LoVo (cell line): ENCODE results near the gene CACUL1.
"Not testable (repeated sequence)": the region's sequence is repeated elsewhere in the genome, so short reads cannot be mapped to it uniquely, and the experiment has no call there.

ENCODE experiments used
- DNase-seq: peaks from one replicate; pipeline ENCODE4 v3.0.0-alpha.2; 2016; ENCODE audit warnings: low spot score

CACUL1 gene

DNA sequence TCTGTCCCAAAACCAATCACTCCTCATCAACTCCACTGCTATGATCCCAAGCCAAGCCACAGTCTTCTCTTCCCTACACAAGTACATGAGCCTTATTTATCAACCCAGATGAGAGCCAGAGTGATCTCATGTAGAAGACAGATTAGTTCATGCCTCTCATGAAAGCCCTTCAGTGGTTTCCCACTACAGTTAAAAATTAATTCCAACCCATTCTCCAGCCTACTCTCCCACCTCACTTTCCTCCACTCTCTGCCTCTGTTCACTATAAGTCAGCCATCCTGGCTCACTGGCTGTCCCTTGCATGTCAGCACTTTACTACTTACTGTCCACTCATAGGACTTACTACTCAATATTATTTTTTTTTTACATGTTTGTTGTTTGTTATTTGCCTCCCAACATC lies 67.3 kb downstream of the CACUL1 start:
- no peak for DNase-seq

DNA sequence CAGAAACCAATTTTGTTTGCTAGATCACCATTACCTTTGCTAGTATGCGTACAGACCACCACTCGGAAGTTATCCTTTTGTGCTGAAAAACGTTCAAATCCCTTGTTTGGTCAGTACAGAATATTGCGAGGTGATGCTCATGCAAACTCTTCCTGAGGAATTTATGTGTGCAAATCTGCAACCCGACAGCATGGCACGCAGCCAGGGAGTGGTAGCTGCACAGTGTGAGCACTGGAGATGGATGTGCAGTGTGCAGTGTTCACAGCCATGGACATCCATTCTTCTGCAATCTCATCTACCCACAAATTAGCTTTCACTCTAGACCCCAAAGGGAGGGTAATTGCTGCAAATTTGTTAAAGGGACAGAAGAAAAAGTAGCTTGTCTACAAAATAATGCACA lies 72.2 kb downstream of the CACUL1 start:
- DNase-seq, result no peak

DNA sequence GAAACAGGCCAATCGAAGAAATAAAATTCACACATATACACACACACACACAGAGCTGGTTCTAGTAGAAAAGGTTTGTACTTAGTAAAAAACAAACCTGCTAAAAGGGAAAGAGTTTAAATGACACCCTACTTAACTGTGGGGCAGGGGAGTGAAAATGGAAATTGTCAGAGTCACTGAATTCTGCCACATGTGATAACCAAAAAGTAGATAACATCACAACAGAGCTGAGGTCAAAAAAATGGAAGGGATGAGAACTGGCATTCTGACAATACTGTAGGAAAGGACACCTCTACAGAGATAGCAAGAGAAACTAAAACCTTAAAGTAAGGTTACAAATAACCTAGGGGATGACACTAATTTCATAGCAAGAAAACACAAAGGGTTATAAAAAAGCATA lies 74.6 kb downstream of the CACUL1 start:
- no peak for DNase-seq

DNA sequence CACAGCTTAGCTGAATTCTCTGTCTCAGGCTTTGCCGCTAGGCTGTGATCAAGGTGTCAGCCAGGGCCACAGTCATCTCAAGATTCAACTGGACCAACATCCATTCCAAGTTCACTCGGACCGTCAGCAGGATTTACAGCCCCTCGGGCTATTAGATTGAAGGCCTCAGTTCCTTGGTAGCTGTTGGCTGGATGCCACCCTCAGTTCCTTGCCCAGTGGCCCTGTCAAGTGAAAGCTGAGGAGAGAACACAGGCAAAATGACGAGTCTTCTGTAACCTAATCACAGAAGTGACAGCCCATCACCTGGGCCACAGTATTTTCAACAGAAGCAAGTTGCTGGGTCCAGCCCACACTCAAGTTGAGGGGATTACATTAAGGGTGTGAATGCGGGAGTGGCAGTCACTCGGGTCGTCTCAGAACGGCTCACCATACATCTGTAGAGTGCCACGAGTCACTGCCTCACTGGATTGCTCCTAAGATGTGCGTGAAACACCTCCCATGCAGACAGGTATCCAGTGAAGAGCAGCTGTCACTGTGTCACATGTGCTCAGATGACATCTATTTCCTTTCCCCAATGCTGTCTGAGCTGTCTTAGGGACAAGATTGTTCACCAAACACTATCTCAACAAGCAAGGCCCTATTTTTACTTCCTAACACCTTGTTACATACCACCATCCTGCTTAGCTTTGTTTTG lies 80.4 kb downstream of the CACUL1 start:
- DNase-seq, result no peak

DNA sequence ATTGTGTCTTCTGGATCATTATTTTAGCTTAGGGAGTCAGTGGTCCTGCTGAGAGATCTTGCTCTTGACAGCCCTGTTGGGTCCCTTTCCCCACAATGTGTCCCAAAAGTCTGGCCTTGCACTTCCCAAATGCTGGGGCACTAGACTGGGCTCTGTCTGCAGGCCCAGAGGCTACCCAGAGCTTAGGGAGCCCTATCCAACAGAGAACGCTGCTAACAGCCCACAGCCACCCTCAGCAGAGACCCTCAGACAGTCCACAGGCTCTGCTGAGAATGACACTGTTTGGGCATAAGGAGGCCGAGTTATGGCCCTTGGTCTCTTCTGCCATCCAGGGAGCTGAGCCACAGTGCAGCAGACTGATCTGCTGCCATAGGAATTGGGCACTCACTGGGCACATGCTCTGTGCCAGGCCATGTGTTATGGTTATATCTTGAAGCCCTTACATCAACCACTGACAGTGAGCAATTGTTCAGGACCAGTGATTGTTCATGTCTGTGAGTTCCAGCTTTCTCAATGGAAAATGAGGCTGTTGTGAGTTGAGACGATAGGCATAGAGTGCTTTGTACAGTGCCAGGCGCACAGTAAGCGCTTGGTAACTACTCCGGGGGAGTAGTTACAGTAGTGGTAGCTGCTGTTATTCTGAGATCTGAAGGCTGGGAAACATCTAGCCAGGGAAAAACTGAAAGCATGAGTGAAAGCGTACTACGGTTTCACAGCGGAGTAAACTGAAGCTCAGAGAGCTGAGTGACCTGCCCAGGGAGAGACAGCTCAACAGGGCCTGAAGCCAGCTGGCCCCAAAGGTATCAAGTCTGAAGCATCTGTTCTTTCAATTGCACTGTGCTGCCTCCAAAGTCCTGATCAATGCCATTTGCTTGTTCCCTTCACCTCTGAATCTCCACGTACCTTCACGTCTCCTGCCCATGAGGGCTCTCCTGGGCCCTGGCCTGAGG lies 81.7 kb downstream of the CACUL1 start:
- DNase-seq, result no peak

DNA sequence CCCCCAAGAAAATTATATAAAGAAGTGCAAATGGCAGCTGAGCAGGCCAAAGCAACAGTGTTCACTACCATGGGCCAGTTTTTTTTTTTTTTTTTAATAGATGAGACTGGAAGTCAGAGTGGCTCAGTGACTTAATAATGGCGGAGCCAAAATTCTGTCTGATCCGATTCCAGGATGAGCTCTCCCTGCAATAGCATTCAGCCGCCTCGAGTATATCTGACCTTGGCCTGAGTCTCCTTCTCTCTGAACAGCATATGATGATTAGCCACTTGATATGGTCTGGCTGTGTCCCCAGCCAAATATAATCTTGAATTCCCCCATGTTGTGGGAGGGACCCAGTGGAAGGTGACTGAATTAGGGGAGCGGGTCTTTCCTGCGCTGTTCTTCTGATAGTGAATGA lies 82.6 kb downstream of the CACUL1 start:
- no peak for DNase-seq

DNA sequence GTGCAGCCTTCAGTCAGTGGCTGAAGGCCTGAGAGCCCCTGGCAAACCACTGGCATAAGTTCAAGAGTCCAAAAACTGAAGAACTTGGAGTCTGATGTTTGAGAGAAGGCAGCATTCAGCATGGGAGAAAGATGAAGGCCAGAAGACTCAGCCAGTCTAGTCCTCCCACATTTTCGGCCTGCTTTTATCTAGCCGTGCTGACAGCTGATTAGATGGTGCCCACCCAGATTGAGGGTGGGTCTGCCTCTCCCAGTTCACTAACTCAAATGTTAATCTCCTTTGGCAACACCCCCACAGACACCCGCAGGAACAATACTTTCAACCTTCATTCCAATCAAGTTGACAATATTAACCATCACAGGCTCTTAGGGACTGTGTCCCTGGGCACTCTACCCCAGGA lies 83.5 kb downstream of the CACUL1 start:
- not testable (repeated sequence) for DNase-seq

DNA sequence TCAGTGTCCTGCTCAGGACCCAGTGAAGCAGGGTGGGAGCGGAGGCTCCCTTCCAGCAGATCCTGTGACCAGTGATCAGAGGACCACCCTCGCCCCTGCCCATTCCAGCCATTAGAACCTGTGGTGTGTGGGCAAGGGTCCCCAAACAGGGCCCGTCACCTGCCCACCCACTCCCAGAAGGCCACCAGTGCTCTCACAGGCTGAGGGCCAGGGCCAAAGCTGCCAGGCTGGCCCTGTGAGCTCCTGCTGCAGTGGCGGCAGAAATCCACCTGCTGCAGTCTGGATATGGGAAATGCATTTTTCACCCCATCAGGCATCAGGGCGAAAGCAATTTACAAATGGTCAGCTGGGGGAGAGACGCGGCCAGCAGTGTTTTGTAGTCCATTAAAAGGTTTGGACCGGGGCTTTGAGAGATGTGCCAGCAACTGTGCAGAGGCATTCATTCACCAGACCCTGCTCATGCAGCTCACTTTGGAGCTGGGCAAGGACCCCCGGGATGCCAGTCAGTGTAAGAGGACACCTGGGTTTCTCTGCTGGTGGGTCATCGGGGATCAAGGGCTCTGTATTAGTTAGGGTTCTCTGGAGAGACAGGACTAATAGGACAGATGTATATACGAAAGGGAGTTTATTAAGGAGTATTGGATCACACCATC lies 84.2 kb downstream of the CACUL1 start:
- DNase-seq, result no peak

DNA sequence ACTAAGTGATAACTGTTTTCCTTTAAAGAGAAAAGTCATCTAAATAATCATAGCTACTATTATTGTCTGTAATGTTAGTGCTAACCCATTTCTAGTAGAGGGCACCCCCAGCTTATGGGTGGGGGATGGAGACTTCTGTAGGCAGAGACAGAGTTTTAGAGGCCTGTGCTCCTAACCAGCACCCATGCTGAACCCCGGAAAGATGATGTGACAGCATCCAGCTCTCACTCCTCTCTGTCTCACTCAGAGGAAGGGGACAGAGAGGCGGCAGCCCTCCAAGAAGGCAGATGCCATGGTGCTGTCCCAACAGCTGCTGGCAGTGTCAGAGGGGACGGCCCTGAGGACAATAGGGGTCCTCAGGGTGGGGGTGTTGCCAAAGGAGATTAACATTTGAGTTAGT lies 84.9 kb downstream of the CACUL1 start:
- DNase-seq, result no peak

DNA sequence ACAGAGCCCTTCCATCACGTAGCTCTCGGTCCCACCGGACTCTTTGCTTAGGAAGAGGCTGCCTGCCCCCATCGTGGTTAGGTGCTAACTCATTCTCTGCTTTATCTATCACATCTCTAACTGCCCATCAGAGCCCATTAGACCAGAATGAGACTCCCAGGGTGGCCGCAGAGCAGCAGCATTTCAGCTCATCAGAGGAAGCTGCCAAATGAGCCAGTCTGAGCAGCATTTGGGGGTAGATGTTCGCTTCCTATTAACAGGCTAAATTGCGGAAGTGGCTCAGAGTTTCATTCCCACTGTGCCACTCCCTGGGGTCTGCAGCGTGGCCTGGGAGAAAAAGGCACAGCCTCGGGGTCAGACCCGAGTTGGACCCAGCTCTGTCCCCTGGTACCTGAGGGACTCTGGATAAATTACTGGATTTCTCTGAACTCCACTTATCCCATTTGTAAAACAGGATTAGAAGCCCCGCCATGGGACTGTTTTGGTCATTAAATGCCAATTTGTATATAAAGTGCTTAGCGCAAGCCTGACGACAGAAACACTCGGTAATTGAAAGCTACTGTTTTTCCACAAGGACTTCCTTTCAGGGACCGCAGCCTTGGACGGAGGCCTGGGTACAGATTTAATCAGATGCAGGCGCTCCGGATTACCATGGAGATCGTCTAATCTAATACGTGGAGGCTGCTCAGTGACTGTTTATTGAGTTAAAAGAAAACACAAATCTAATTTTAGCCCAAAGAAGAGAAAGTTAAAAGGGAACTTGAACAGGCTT lies 85.6 kb downstream of the CACUL1 start:
- no peak for DNase-seq

DNA sequence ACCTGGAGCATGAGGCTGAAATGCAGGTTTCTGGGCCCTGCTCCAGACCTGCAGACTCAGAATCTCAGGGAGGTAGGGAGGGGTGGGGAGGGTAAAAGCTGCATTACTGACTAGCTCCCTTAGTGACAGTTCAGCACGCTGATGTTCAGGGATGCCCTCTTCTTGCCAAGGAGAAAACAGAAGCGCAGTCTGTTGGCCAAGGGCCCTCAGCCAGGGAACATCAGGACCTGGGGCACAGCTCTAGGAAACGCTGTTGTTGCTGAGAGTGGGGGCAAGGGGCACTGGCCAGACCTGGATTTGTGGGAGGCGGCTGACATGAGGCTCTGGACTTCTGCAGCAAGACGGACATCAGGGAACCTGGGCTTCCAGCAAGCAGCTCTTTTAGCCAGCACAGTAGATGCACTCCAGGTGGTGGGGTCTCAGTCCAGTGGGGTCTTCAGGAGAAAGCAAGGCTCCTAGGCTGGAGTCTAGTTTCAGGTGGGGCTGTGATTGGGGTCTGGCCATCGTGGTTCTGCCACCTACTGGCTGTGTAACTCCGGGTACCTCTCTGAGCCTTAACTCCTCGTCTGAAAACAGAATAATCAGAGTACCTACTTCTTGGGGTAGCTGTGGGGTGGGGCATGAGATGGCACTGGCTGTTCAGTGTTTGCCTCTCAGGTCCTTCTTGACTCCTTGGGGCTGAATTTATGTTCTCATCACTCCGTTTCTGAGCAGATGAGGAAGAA lies 86.4 kb downstream of the CACUL1 start:
- DNase-seq, result no peak

DNA sequence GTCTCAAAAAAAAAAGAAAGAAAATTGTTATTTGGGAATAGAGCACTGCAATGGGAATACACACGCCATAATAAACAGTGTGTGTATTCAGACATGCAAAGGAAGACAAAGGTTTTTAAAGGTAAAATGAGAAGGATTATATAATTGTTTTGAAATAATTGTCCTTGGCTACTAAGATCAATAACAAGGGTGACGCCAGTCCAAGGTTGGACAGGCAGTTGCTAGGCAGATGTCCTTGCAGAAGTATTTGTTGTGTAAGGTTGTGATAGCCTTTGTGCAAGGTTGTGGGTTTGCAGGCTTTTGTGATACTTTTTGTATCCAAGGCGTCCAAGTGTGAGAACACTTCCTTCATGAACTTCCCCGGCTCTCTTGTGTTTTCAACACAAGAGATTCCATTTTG lies 87.0 kb downstream of the CACUL1 start:
- no peak for DNase-seq

DNA sequence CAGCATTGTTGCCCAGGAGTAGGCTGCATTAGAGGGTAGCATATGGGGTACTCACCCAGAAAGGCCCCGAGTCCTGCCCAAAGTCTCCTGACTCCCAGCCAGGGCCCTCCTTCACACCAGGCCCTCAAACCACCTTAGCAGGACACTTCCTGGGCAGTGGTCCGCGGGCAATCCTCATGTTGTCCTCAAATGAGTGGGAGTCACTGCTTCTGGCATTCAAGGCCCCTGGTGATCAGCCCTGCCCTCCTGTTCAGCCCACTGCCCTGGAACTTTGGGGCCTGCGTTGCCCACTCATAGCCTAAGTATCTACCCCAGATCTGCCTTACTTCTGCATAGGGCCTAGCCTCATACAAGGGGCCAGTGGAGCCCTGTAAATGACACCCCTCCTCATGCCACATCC lies 88.4 kb downstream of the CACUL1 start:
- DNase-seq, result no peak

DNA sequence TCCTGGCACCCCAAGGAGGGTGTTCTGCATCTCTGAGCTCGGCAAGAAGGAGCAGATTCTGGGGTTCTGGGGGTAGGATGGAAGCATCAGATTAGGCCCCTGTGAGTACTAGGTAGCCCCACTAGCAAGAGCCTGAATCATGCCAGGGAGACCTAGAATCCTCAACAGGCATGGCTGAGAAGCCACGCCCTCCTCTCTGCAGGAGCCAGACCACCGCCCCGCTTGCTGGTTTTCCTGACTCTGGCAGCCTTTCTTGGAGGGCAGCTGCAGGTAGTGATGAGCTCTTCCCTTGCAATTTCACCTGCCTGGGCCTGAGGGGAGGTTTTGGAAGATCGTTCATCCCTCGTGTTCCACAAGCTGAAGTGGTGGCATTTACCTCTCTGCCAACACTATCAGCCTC lies 90.4 kb downstream of the CACUL1 start:
- no peak for DNase-seq

DNA sequence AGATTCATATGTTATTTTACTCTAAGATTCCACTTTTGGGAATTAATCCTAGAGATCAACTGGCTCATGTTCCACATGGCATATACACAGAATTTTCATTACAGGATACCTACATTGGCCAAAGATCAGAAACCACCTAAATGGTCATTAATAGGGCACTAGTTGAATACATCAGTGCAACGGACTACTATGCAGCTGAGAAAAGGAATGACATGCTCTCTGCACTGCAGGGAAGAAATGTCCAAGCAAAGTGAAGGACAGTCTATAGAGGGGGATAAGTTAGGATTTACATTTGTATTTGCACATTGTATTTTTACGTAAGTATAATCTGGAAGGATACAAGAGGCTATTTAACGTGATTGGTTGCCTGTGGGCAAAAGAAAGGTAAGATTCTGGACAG lies 91.6 kb downstream of the CACUL1 start:
- DNase-seq, result no peak

DNA sequence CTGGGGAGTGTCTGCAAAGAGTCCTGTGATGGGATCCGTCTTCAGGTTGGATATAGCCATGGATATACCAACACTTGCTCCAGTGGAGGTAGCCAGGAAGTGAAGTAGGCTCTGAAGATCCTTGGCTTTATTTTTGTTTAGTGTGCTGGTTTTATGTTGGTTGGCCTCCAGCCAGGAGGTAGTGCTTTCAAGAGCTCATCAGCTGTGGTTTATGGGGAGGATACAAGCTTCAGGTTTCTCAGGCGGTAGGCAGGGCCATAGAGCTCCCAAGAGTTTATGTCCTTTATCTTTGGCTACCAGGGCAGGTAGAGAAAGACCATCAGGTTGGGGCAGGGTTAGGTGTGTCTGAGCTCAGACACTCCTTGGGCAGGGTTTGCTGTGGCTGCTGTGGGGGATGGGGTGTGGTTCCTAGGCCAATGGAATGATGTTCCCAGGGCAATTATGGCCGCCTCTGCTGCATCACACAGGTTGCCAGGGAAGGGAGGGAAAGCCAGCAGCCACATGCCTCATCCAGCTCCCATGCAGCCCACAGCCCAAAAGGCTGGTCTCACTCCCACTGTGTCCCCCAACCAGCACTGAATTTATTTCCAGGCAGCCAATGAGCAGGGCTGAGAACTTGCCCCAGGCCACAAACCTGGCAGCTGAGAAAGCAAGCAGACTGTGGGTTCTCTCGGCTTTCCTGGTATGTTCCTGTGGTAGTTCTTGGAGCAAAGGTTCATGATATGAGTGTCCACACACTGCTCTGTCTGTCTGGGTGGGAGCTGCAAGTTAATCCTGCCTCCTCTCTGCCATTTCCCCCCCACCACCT lies 92.3 kb downstream of the CACUL1 start:
- no peak for DNase-seq

DNA sequence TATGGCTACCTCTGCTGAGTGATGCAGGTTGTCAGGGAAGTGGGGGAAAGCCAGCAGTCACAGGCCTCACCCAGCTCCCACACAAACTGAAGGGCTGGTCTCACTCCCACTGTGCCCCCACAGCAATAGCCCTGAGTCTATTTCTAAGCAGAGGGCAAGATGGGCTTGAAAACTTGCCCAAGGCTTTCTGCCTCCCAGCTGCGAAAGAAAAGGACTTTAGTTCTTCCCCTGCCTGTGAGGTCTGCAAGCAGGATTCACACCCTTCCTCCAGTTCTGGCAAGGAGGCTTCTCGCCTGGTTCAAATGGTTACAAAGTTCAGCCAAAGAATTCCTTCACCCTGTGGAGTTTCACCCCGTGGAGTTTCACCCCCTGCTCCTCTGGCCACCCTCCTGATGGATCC lies 96.0 kb downstream of the CACUL1 start:
- DNase-seq, result no peak

DNA sequence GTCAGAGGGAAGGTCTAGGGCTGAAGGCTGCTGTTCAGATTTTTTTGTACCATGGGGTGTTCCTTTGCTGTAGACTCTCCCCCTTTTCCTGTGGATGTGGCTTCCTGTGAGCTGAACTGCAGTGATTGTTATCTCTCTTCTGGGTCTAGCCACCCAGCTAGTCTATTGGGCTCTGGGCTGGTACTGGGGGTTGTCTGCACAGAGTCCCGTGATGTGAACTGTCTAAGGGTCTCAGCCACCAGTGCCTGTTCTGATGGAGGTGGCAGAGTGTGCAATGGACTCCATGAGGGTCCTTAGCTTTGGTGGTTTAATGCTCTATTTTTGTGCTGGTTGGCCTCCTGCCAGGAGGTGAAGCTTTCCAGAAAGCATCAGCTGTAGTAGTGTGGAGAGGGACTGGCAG lies 96.6 kb downstream of the CACUL1 start:
- DNase-seq, result not testable (repeated sequence)

DNA sequence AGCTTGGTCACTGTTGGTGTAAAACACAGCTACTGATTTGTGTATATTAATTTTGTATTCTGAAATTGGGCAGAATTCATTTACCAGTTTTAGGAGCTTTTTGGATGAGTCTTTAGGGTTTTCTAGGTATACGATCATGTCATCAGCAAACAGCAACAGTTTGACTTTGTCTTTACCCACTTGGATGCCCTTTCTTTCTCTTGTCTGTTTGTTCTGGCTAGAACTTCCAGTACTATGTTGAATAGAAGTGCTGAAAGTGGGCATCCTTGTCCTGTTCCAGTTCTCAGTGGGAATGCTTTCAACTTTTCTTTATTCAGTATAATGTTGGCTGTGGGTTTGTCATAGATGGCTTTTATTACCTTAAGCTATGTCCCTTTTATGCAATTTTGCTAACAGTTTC lies 109.5 kb downstream of the CACUL1 start:
- DNase-seq, result not testable (repeated sequence)

DNA sequence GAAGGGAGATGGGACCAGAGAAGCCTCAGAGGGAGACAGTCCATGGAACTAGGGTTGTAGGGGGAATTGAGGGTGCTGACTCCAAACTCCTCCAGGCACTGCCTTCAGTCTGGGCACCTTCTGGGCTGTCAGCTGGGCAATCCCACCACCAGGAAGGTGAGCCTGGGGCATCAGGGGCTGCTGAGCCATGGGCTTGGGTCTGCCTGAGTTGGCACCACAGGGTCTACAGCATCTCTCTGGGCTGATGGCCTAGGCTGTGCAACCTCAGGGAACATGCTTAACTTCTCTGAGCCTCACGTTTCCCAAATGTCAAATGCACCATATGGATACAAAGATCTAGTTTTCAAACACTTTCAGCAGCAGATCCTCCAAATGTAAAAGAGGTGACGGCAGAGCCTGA lies 112.5 kb downstream of the CACUL1 start:
- DNase-seq, result no peak

DNA sequence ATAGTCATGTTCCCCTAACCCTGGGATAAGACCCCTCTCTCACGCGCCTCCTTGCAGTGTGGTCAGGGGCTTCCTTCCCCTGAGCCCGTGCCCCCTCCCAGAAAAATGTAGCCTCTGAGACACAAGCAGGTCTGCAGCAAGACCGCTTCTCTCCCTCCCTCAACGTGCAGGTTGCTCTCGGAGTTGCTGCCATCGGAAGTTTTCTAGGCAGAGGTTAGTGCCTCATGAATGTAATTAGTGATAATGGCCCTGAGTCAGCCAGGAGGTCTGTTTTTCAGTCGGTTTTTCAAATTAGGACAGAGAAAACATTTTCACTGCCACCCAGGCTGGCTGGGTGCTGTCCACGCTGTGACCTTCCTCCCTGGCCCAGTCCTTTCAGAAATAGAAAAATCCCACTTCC lies 116.1 kb downstream of the CACUL1 start:
- DNase-seq, result no peak
